Mucosa of descending colon (tissue), 3 donors: ENCODE data around the gene ZC3H11A. TPM values are rescaled to one million over a fixed set of nuclear protein-coding genes. Genes with fewer than 3 reads are reported as not detected.
"Not testable (repeated sequence)": the region's sequence is repeated elsewhere in the genome, so short reads cannot be mapped to it uniquely, and the experiment has no call there.

Experiments
- ATAC-seq: fragments of 200-7000 bp; cut with Tn5 transposase; one replicate; pipeline ENCODE4 v1.9.1; 2020; ENCODE audit warnings: mild to moderate bottlenecking, moderate library complexity
- DNase-seq, 3 donors: peaks; one replicate each; pipeline ENCODE4 v3.0.0-alpha.2; 2020
- H3K36me3 ChIP-seq: fragments of 200-600 bp; one replicate; pipeline ENCODE4 v1.8.0; 2021; ENCODE audit warnings: low read depth, mild to moderate bottlenecking
- H3K4me1 ChIP-seq: fragments of 200-600 bp; one replicate; pipeline ENCODE4 v1.8.0; 2021; ENCODE audit warnings: low read depth, mild to moderate bottlenecking
- H3K4me3 ChIP-seq: fragments of 200-600 bp; one replicate; pipeline ENCODE4 v1.8.0; 2021; ENCODE audit warnings: mild to moderate bottlenecking
- H3K9me3 ChIP-seq: fragments of 200-600 bp; one replicate; pipeline ENCODE4 v1.8.0; 2021; ENCODE audit warnings: mild to moderate bottlenecking
- CTCF ChIP-seq: fragments of 200-600 bp; IDR thresholded peaks from one replicate; pipeline ENCODE4 v1.8.0; 2022; ENCODE audit warnings: antibody characterized with exemption, mild to moderate bottlenecking
- intact Hi-C, 2 donors: fragments of 100-400 bp; cut with DNase I in 1 of 2; cut with micrococcal nuclease in 1 of 2; formaldehyde crosslinking; loops; one replicate each; pipeline versions ENCODE4 v1.11.0 to v1.11.1; 2022; cut with DNase I, micrococcal nuclease
- total RNA-seq, 3 donors: library from RNA; stranded (reverse); fragmentation: NEBNext Ultra II Directional in 2 of 3; extraction: Animal tissue kit (Norgen Biotek cat#: 25700) in 2 of 3; gene quantifications; one replicate each; pipeline versions ENCODE4 v1.2.1 to v1.2.4, GENCODE V29; 2021 to 2023
- donor health status: DM: no; HTN: no; CAD: no; lungs with moderate emphysema.
- donor health status: DM: no; HTN: no; CAD: no.
- donor health status: DM: no; HTN: yes; CAD: no.

ZC3H11A gene
- total RNA-seq, 3 donors from 2014 or later = 60.6 to 91.9 (median 61.4) TPM

- intact Hi-C loops = no loop called here
- ATAC-seq (no peak), DNase-seq (no peak)
- no peak for TF ChIP-seq CTCF
- Histone ChIP-seq H3K36me3 (no peaks in the 10 kb centered on the region), H3K4me1 (peaks cover 4% of the 10 kb centered on the region), H3K4me3 (no peak overlapping the region), H3K9me3 (no peaks in the 10 kb centered on the region)
These were observed 3.9 kb upstream of the ZC3H11A start for GRCh38 chr1:203791498-203791897.

- intact Hi-C loops = no loop called here
- DNase-seq (no peak), ATAC-seq (no peak)
- TF ChIP-seq CTCF = no peak
- Histone ChIP-seq H3K4me1 (peaks cover 12% of the 10 kb centered on the region), H3K9me3 (no peaks in the 10 kb centered on the region), H3K4me3 (no peak overlapping the region), H3K36me3 (no peaks in the 10 kb centered on the region)
These were observed 2.9 kb upstream of the ZC3H11A start for GRCh38 chr1:203792486-203792885.

- intact Hi-C loops, ATAC-seq: not testable (repeated sequence)
These were observed 1.9 kb upstream of the ZC3H11A start for GRCh38 chr1:203793561-203793960.

GRCh38 chr1:203794764-203795440 is 521 bp upstream of the ZC3H11A start:
- intact Hi-C loops = no loop called here
- Histone ChIP-seq H3K9me3 (no peaks in the 10 kb centered on the region), H3K36me3 (no peaks in the 10 kb centered on the region), H3K4me3 (peak overlapping the region; percentile 57), H3K4me1 (peaks cover 22% of the 10 kb centered on the region)
- DNase-seq (peak in 1 of 3 donors; percentile 56), ATAC-seq (no peak)
- TF ChIP-seq CTCF = no peak

More at GRCh38 chr1:203793561-203793960, 1.9 kb upstream of the ZC3H11A start:
- not testable (repeated sequence) for DNase-seq, H3K9me3 ChIP-seq, H3K4me3 ChIP-seq, H3K36me3 ChIP-seq
- H3K4me1 ChIP-seq = peaks cover 20% of the 10 kb centered on the region

- no peak for TF ChIP-seq CTCF
- DNase-seq (no peak), ATAC-seq (peak; percentile 41)
- intact Hi-C loops = no loop called here
- Histone ChIP-seq H3K4me1 (peaks cover 22% of the 10 kb centered on the region), H3K4me3 (peak overlapping the region; percentile 57), H3K9me3 (no peaks in the 10 kb centered on the region), H3K36me3 (no peaks in the 10 kb centered on the region)
These were observed 798 bp downstream of the ZC3H11A start for GRCh38 chr1:203796236-203796605.

GRCh38 chr1:203797216-203797615 is 1.8 kb downstream of the ZC3H11A start:
- Histone ChIP-seq H3K4me1 (peaks cover 22% of the 10 kb centered on the region), H3K4me3 (no peak overlapping the region), H3K9me3 (no peaks in the 10 kb centered on the region), H3K36me3 (no peaks in the 10 kb centered on the region)
- no peak for ATAC-seq
- intact Hi-C loops = no loop called here
- no peak for DNase-seq
- no peak for TF ChIP-seq CTCF
